GDM1 (cell line): ENCODE results near the gene CACFD1.

Source experiments
- DNase-seq: peaks from one replicate; lab custom pipeline; 2025; lab: John Stamatoyannopoulos, UW

The CACFD1 gene

DNA sequence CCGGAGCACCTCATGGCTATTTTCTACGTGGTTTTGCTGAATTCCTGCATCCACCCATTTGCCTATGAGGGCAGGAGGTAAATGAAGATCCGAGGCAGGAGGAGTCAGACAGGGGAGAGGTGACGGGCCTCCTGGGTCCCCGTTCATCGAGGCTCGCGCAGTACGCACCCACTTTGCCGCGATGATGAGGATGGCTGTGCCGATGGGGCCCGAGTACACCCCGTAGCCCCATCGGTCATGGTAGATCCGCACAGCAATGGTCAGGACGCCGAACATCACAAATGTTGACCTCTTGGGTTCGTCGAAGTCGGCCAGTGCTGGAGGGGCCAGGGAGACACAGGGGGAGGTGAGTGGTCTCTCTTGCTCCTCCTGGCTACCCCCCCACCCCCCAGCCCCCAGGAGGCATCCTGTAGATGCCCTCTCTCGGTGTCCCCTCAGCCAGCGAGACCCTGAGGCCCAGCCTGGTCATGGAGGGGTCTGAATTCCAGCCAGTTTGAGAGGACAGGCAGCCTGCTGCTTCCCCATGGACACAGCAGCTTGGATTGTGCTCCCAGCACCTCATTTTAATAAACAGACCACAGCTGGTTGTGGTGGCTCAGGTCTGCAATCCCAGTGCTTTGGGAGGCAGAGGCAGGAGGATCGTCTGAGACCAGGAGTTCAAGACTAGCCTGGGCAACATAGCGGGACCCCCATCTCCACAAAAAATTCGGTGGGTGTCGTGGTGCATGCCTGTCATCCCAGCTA lies 59.1 kb downstream of the CACFD1 start:
- no peak for DNase-seq

DNA sequence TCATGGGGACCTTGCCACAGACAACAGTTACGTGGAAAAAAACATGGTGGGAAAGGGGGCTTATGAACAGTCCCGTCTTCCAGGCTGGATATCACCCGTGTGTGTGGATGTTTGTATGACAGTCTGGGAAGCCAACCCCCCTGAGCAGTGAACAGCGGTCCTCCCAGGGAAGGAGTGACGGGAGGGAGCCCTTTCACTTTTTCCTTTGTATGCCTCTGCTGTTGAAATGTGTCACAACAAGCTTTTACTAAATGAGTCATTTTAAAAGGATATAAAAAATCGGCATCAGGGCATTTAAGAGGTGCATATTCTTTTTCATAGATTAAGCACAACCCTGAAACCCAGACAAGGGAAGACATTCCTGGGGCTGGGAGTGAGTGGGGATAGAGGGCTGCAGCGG lies 59.9 kb downstream of the CACFD1 start:
- DNase-seq, result no peak

- no peak for DNase-seq
Measured at GRCh38 chr9:133520121-133520835, 60.5 kb downstream of the CACFD1 start.
